Activated CD4-positive, alpha-beta T cell treated with anti-CD3 and anti-CD28 coated beads, Interleukin-2, amount 10 ng/mL, durations not matched to agents 7 days and 5 days (primary cell): ENCODE data around the gene MYL2. TPM values are rescaled to one million over a fixed set of nuclear protein-coding genes. Genes with fewer than 3 reads are reported as not detected.
"Not testable (repeated sequence)": the region's sequence is repeated elsewhere in the genome, so short reads cannot be mapped to it uniquely, and the experiment has no call there.

Experiments
- CTCF ChIA-PET: fragments of 350-600 bp; sonication (Branson Sonifier 250); formaldehyde crosslinking; loops from one replicate; lab custom pipeline; 2021; ENCODE audit warnings: antibody characterized with exemption; lab: Charles Lee
- POLR2A ChIA-PET: fragments of 350-600 bp; sonication (Branson Sonifier 250); formaldehyde crosslinking; loops from one replicate; lab custom pipeline; 2021; ENCODE audit warnings: antibody characterized with exemption; lab: Charles Lee
- DNase-seq: peaks from one replicate; pipeline ENCODE4 v3.0.0-alpha.2; 2020
- H3K27ac Mint-ChIP-seq: one replicate; pipeline ENCODE4 v1.8.0; 2021; ENCODE audit warnings: mild to moderate bottlenecking, moderate library complexity, mixed read lengths
- H3K27me3 Mint-ChIP-seq: one replicate; pipeline ENCODE4 v1.8.0; 2021; ENCODE audit warnings: mixed read lengths
- H3K36me3 Mint-ChIP-seq: one replicate; pipeline ENCODE4 v1.8.0; 2021; ENCODE audit warnings: low read depth, mixed read lengths
- H3K4me1 Mint-ChIP-seq: one replicate; pipeline ENCODE4 v1.8.0; 2021; ENCODE audit warnings: mixed read lengths
- H3K4me3 Mint-ChIP-seq: one replicate; pipeline ENCODE4 v1.8.0; 2021; ENCODE audit warnings: mild to moderate bottlenecking, moderate library complexity, mixed read lengths
- H3K9me3 Mint-ChIP-seq: one replicate; pipeline ENCODE4 v1.8.0; 2021; ENCODE audit warnings: mixed read lengths
- total RNA-seq, 2 experiments: library from RNA; stranded (reverse); gene quantifications; one replicate each; pipeline ENCODE4 v1.2.3, GENCODE V29; 2021

MYL2 gene
- not detected for total RNA-seq

- CTCF ChIA-PET, result no interaction called here
- no peak within 1 kb of the TSS for H3K4me3 Mint-ChIP-seq
These were observed at the start of gene MYL2 for GRCh38 chr12:110920324-110920910. TSS of gene MYL2 (minus strand) at chr12:110920579. CDS start at chr12:110920529, 50 bp downstream.

GRCh38 chr12:110966081-110966760 is 45.8 kb upstream of the MYL2 start:
- Mint-ChIP-seq H3K9me3 (peaks cover 2% of the 10 kb centered on the region), H3K36me3 (no peaks in the 10 kb centered on the region), H3K27me3 (peaks cover 3% of the 10 kb centered on the region), H3K4me1 (no peaks in the 10 kb centered on the region), H3K27ac (no peak overlapping the region), H3K4me3 (no peak overlapping the region)
- ChIA-PET CTCF (no interaction called here), POLR2A (no interaction called here)
- DNase-seq, result no peak

More at GRCh38 chr12:110920324-110920910, at the start of gene MYL2:
- Mint-ChIP-seq H3K36me3 (no peaks in the 10 kb centered on the region), H3K4me1 (no peaks in the 10 kb centered on the region), H3K27ac (no peak within 1 kb of the TSS), H3K9me3 (no peaks in the 10 kb centered on the region), H3K27me3 (no peaks in the 10 kb centered on the region)
- DNase-seq, result no peak
- POLR2A ChIA-PET, result no interaction called here

DNA sequence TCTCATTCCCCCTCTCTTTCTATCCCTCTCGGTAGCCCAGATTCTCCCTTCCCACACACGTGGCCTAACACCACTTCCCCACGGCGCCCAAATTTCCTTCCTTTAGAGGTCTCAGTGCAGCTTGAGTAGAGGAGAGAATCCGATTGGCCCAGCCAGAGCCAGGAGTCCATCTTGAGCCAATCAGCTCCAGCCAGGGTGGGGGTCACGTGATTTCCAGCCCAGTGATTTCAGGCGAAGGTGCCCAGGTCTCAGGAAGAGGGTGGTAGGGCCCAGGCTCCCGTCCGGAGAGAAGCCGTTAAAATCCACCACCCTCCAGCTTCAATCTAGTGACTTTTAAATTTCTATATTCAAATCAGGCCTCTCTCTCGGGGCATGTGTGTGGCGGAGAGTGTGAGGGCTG is 45.2 kb upstream of the MYL2 start:
- no peak for DNase-seq
- Mint-ChIP-seq H3K27me3 (peaks cover 4% of the 10 kb centered on the region), H3K27ac (no peak overlapping the region), H3K36me3 (no peaks in the 10 kb centered on the region), H3K9me3 (no peaks in the 10 kb centered on the region), H3K4me1 (no peaks in the 10 kb centered on the region), H3K4me3 (no peak overlapping the region)
- POLR2A ChIA-PET, result no interaction called here
- CTCF ChIA-PET, result no interaction called here

GRCh38 chr12:110960795-110961194 is 40.4 kb upstream of the MYL2 start:
- peaks cover 8% of the 10 kb centered on the region for H3K27me3 Mint-ChIP-seq
- H3K9me3 Mint-ChIP-seq, result no peaks in the 10 kb centered on the region
- CTCF ChIA-PET, result no interaction called here
- H3K27ac Mint-ChIP-seq, result no peak overlapping the region
- DNase-seq, result no peak
- no peaks in the 10 kb centered on the region for H3K4me1 Mint-ChIP-seq
- H3K36me3 Mint-ChIP-seq, result no peaks in the 10 kb centered on the region
- POLR2A ChIA-PET, result no interaction called here
- H3K4me3 Mint-ChIP-seq, result no peak overlapping the region

- Mint-ChIP-seq H3K27ac (no peak overlapping the region), H3K9me3 (no peaks in the 10 kb centered on the region), H3K27me3 (peaks cover 8% of the 10 kb centered on the region), H3K4me1 (no peaks in the 10 kb centered on the region), H3K36me3 (no peaks in the 10 kb centered on the region), H3K4me3 (no peak overlapping the region)
- CTCF ChIA-PET, result no interaction called here
- DNase-seq, result no peak
- POLR2A ChIA-PET, result no interaction called here
These were observed 37.3 kb upstream of the MYL2 start for GRCh38 chr12:110957652-110958051.

- H3K27ac Mint-ChIP-seq, result no peak overlapping the region
- H3K36me3 Mint-ChIP-seq, result no peaks in the 10 kb centered on the region
- no peak overlapping the region for H3K4me3 Mint-ChIP-seq
- no peaks in the 10 kb centered on the region for H3K9me3 Mint-ChIP-seq
- POLR2A ChIA-PET, result no interaction called here
- CTCF ChIA-PET, result no interaction called here
- H3K4me1 Mint-ChIP-seq, result no peaks in the 10 kb centered on the region
- DNase-seq, result no peak
- H3K27me3 Mint-ChIP-seq, result peaks cover 10% of the 10 kb centered on the region
These were observed 36.8 kb upstream of the MYL2 start for GRCh38 chr12:110957159-110957558.

DNA sequence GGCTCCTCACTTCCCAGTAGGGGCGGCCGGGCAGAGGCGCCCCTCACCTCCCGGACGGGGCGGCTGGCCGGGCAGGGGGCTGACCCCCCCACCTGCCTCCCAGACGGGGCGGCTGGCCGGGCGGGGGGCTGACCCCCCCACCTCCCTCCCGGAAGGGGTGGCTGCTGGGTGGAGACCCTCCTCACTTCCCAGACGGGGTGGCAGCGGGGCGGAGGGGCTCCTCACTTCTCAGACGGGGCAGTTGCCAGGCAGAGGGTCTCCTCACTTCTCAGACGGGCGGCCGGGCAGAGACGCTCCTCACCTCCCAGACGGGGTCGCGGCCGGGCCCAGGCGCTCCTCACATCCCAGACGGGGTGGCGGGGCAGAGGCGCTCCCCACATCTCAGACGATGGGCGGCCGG is 30.5 kb upstream of the MYL2 start:
- H3K9me3 Mint-ChIP-seq, H3K27ac Mint-ChIP-seq, DNase-seq, H3K27me3 Mint-ChIP-seq, POLR2A ChIA-PET, H3K4me3 Mint-ChIP-seq, CTCF ChIA-PET, H3K4me1 Mint-ChIP-seq, H3K36me3 Mint-ChIP-seq: not testable (repeated sequence)

DNA sequence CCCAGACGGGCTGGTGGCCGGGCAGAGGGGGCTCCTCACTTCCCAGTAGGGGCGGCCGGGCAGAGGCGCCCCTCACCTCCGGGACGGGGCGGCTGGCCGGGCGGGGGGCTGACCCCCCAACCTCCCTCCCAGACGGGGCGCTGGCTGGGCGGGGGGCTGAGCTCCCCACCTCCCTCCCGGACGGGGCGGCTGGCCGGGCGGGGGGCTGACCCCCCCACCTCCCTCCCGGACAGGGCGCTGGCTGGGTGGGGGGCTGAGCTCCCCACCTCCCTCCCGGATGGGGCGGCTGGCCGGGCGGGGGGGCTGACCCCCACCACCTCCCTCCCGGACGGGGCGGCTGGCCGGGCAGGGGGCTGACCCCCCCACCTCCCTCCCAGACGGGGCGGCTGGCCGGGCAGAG is 30.1 kb upstream of the MYL2 start:
- H3K4me3 Mint-ChIP-seq, POLR2A ChIA-PET, CTCF ChIA-PET, DNase-seq, H3K27me3 Mint-ChIP-seq, H3K36me3 Mint-ChIP-seq, H3K4me1 Mint-ChIP-seq, H3K9me3 Mint-ChIP-seq, H3K27ac Mint-ChIP-seq: not testable (repeated sequence)

GRCh38 chr12:110948041-110948440 is 27.7 kb upstream of the MYL2 start:
- ChIA-PET POLR2A (no interaction called here), CTCF (no interaction called here)
- Mint-ChIP-seq H3K27ac (no peak overlapping the region), H3K4me3 (no peak overlapping the region), H3K9me3 (peaks cover 10% of the 10 kb centered on the region), H3K36me3 (no peaks in the 10 kb centered on the region), H3K27me3 (peaks cover 12% of the 10 kb centered on the region), H3K4me1 (no peaks in the 10 kb centered on the region)
- no peak for DNase-seq

DNA sequence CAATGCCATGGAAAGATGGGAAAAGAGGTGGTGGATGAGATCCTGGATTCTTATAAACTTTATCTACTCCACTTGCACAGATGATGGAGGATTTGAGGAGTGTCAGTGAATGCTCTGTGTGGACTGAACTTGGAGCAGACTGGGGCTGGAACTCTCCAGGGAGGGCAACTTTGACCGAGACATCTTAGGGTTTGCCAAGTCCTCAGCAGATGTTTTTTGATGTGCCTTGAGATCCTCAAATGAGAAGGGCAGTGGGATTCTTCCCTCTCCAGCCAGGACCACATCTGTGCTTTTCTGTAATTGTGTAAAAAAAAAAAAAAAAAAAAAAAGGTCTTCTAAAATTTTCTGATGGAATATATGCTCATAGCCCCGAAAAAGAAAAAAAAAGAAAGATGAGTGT is 23.0 kb upstream of the MYL2 start:
- peaks cover 9% of the 10 kb centered on the region for H3K27me3 Mint-ChIP-seq
- no peaks in the 10 kb centered on the region for H3K36me3 Mint-ChIP-seq
- no peak overlapping the region for H3K27ac Mint-ChIP-seq
- ChIA-PET CTCF (no interaction called here), POLR2A (no interaction called here)
- no peak overlapping the region for H3K4me3 Mint-ChIP-seq
- no peaks in the 10 kb centered on the region for H3K4me1 Mint-ChIP-seq
- DNase-seq, result no peak
- H3K9me3 Mint-ChIP-seq, result peaks cover 10% of the 10 kb centered on the region

DNA sequence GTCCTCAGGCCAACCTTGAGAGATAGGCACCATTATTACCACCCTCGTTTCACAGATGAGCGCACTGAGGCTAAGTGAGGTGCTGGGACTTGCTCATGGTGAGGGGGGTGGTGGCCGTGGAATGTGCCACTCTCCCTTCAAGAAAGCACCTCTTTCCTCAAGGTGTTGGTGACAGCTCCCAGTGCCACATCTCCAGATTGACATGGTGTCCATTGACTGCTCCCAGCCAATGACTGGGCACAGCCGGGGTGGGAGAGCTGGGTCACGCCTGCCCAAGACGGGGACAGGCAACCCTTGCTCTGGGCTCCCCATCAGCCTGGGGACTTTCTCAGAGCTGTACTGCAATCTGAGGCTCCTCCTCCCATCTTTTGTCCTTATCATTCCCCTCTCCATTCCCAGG is 21.0 kb upstream of the MYL2 start:
- no peaks in the 10 kb centered on the region for H3K36me3 Mint-ChIP-seq
- ChIA-PET POLR2A (no interaction called here), CTCF (no interaction called here)
- no peak overlapping the region for H3K4me3 Mint-ChIP-seq
- H3K27ac Mint-ChIP-seq, result no peak overlapping the region
- H3K9me3 Mint-ChIP-seq, result peaks cover 3% of the 10 kb centered on the region
- H3K4me1 Mint-ChIP-seq, result peaks cover 6% of the 10 kb centered on the region
- no peak for DNase-seq
- H3K27me3 Mint-ChIP-seq, result peaks cover 16% of the 10 kb centered on the region

- ChIA-PET POLR2A (no interaction called here), CTCF (no interaction called here)
- Mint-ChIP-seq H3K4me3 (no peak overlapping the region), H3K36me3 (no peaks in the 10 kb centered on the region), H3K27me3 (peaks cover 17% of the 10 kb centered on the region), H3K4me1 (peaks cover 6% of the 10 kb centered on the region), H3K27ac (no peak overlapping the region), H3K9me3 (peaks cover 2% of the 10 kb centered on the region)
- no peak for DNase-seq
These were observed 20.6 kb upstream of the MYL2 start for GRCh38 chr12:110940933-110941332.

GRCh38 chr12:110940296-110940695 is 19.9 kb upstream of the MYL2 start:
- ChIA-PET POLR2A (no interaction called here), CTCF (no interaction called here)
- Mint-ChIP-seq H3K27ac (no peak overlapping the region), H3K9me3 (no peaks in the 10 kb centered on the region), H3K27me3 (peaks cover 18% of the 10 kb centered on the region), H3K4me3 (no peak overlapping the region), H3K4me1 (peaks cover 6% of the 10 kb centered on the region), H3K36me3 (no peaks in the 10 kb centered on the region)
- DNase-seq, result no peak
